ENCODE measurements around the gene FBXO38.
"Not testable (repeated sequence)": the region's sequence is repeated elsewhere in the genome, so short reads cannot be mapped to it uniquely, and the experiment has no call there.

Gene FBXO38

GRCh38 chr5:148428848-148429247, 45.1 kb downstream of the FBXO38 start:
- no peak for DNase-seq

- no peak for DNase-seq
Measured at GRCh38 chr5:148433826-148434225, 50.1 kb downstream of the FBXO38 start.

GRCh38 chr5:148436029-148436428, 52.3 kb downstream of the FBXO38 start:
- DNase-seq, result no peak

GRCh38 chr5:148437249-148437648, 53.5 kb downstream of the FBXO38 start:
- DNase-seq, result no peak

- DNase-seq, result no peak
Measured at GRCh38 chr5:148438933-148439332, 55.2 kb downstream of the FBXO38 start.

- no peak for DNase-seq
Measured at GRCh38 chr5:148443241-148443640, 59.5 kb downstream of the FBXO38 start.

- DNase-seq, result peak; percentile 64
Measured at GRCh38 chr5:148443998-148444397, 60.2 kb downstream of the FBXO38 start.

GRCh38 chr5:148445578-148445977, 61.8 kb downstream of the FBXO38 start:
- DNase-seq, result no peak

GRCh38 chr5:148446611-148447010, 62.9 kb downstream of the FBXO38 start:
- no peak for DNase-seq

- DNase-seq, result no peak
Measured at GRCh38 chr5:148452499-148453193, 68.9 kb downstream of the FBXO38 start.

GRCh38 chr5:148454576-148454975, 70.8 kb downstream of the FBXO38 start:
- no peak for DNase-seq

GRCh38 chr5:148455185-148455584, 71.4 kb downstream of the FBXO38 start:
- DNase-seq, result peak; percentile 27

GRCh38 chr5:148457183-148457620, 73.4 kb downstream of the FBXO38 start:
- DNase-seq, result no peak

GRCh38 chr5:148458036-148458888, 74.5 kb downstream of the FBXO38 start:
- DNase-seq, result no peak

GRCh38 chr5:148459669-148460068, 75.9 kb downstream of the FBXO38 start:
- DNase-seq, result no peak

GRCh38 chr5:148465381-148466235, 81.8 kb downstream of the FBXO38 start:
- DNase-seq, result no peak

- DNase-seq, result no peak
Measured at GRCh38 chr5:148466236-148466580, 82.5 kb downstream of the FBXO38 start.

GRCh38 chr5:148467958-148468357, 84.2 kb downstream of the FBXO38 start:
- no peak for DNase-seq

- DNase-seq, result not testable (repeated sequence)
Measured at GRCh38 chr5:148468746-148469145, 85.0 kb downstream of the FBXO38 start.

- peak; percentile 8 for DNase-seq
Measured at GRCh38 chr5:148469501-148469935, 85.8 kb downstream of the FBXO38 start.

GRCh38 chr5:148471379-148471778, 87.6 kb downstream of the FBXO38 start:
- no peak for DNase-seq

- DNase-seq, result no peak
Measured at GRCh38 chr5:148474025-148474511, 90.3 kb downstream of the FBXO38 start.

- no peak for DNase-seq
Measured at GRCh38 chr5:148476302-148476701, 92.5 kb downstream of the FBXO38 start.

All from fibroblast of skin of right quadriceps (primary cell).